Esophagus squamous epithelium (tissue), 5 donors: Measurements from ENCODE around the gene H6PD. TPM values are rescaled to one million over a fixed set of nuclear protein-coding genes. Genes with fewer than 3 reads are reported as not detected.

Experiments used
- DNase-seq: peaks from one replicate; lab custom pipeline; 2025; lab: John Stamatoyannopoulos, UW
- H3K27ac ChIP-seq, 4 donors: fragments of 200-600 bp; sonication (generic); one replicate each; pipeline ENCODE4 v1.5.1; 2016 to 2019; ENCODE audit warnings: mild to moderate bottlenecking in 1 of 4
- H3K27me3 ChIP-seq, 4 donors: fragments of 200-600 bp; sonication (generic); 1 replicate in 3 of 4; 2 replicates in 1 of 4; pipeline versions ENCODE4 v1.5.1 to v1.6.0; 2017 to 2021; ENCODE audit warnings: antibody characterized with exemption in 1 of 4
- H3K36me3 ChIP-seq, 3 donors: fragments of 200-600 bp; sonication (generic); one replicate each; pipeline ENCODE4 v1.5.1; 2016 to 2019
- H3K4me1 ChIP-seq, 3 donors: fragments of 200-600 bp; sonication (generic); one replicate each; pipeline ENCODE4 v1.5.1; 2017 to 2019
- H3K4me3 ChIP-seq, 4 donors: fragments of 200-600 bp; sonication (generic); 1 replicate in 3 of 4; 2 replicates in 1 of 4; pipeline ENCODE4 v1.5.1; 2016 to 2019; ENCODE audit warnings: mild to moderate bottlenecking in 2 of 4, moderate library complexity in 1 of 4
- H3K9me3 ChIP-seq, 3 donors: fragments of 200-600 bp; sonication (generic); one replicate each; pipeline ENCODE4 v1.5.1; 2016 to 2019
- CTCF ChIP-seq, 6 experiments: fragments of 450-650 bp in 4 of 6; fragments of 200-600 bp in 2 of 6; sonication (generic) in 2 of 6; IDR thresholded peaks; one replicate each; pipeline ENCODE4 v1.5.1; 2016 to 2019; ENCODE audit warnings: antibody characterized with exemption in 6 of 6, mild to moderate bottlenecking in 4 of 6, moderate library complexity in 4 of 6
- POLR2A ChIP-seq, 4 donors: fragments of 450-650 bp; IDR thresholded peaks; one replicate each; pipeline ENCODE4 v1.6.1; 2017; ENCODE audit warnings: antibody characterized with exemption in 4 of 4, mild to moderate bottlenecking in 4 of 4, moderate library complexity in 3 of 4
- WGBS, 2 donors: methylation state at CpG; one replicate each; pipeline ENCODE4 v1.1.5; 2018; 5-methylcytosine and 5-hydroxymethylcytosine counted together
- intact Hi-C: fragments of 100-400 bp; cut with DNase I; formaldehyde crosslinking; loops from one replicate; pipeline ENCODE4 v1.15.0; 2022
- total RNA-seq, 4 donors: library from RNA; depleted of rRNA; stranded (reverse); fragments of >200 nt; gene quantifications; one replicate each; pipeline ENCODE4 v1.1.0, GENCODE V29; 2016
- donor health status: DM: yes; HTN: yes; CAD: no.

The H6PD gene
- 10 to 100 TPM; 10.6 to 35.5 (median 18.7) TPM for total RNA-seq

- H3K4me1 ChIP-seq: peaks cover 13 to 69% (median 47%) of the 10 kb centered on the region in 3 donors
- DNase-seq: no peak
- no peaks in the 10 kb centered on the region for H3K27me3 ChIP-seq
These were observed at the start of gene H6PD for GRCh38 chr1:9234223-9235095. Gene H6PD, plus strand, starts transcription at chr1:9234774. Its CDS starts 10,161 bp downstream, at chr1:9244935.

DNA sequence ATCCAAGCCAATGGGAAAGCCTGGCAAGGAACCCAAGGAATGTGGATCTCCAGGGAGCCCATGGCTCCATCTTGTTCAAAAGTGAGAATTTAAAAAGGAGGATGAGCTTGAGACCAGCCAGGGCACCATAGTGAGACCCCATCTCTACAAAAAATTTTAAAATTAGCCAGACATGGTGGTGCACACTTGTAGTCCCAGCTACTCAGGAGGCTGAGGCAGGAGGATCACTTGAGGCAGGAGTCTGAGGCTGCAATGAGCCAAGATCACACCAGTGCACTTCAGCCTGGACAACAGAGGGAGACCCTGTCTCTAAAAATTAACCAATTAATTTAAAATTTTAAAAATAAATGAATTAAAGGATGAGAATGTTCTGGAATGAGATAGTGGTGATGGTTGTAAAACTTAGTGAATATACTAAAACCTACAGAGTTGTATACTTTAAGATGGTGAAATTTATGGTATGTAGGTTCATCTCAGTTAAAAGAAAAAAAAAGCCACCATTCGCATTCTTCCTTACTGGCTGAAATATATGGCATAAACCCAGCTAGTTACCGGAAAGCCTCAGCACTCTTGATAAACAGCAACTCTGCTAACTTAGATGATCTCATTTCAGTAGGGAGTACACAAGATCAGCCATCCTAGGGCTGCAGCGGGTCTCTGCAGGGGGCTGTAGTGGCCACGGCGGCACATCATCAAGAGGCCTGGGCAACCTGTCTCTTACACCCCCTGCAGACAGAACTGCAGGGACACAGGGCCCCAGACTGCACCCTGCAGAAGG lies 48.3 kb upstream of the H6PD start:
- 54 to 71% methylated on average over 3 to 4 of the region's 5 CpGs for WGBS, 2 donors
- H3K27me3 ChIP-seq: peaks cover 0 to 21% (median 0%) of the 10 kb centered on the region in 4 donors
- intact Hi-C loops: no loop called here
- no peak for TF ChIP-seq CTCF (IDR thresholded peaks at IDR 0.05)
- TF ChIP-seq POLR2A (IDR thresholded peaks at IDR 0.05): no peak
- H3K27ac ChIP-seq: no peak overlapping the region
- no peaks in the 10 kb centered on the region for H3K9me3 ChIP-seq
- H3K4me1 ChIP-seq: peaks cover 9 to 28% (median 13%) of the 10 kb centered on the region in 3 donors
- H3K4me3 ChIP-seq: no peak overlapping the region
- no peak for DNase-seq
- H3K36me3 ChIP-seq: no peaks in the 10 kb centered on the region

More at GRCh38 chr1:9234223-9235095, at the start of gene H6PD:
- no peaks in the 10 kb centered on the region for H3K36me3 ChIP-seq
- intact Hi-C loops: no loop called here
- peak within 1 kb of the TSS; percentile 90 to 99 (median 96) for H3K27ac ChIP-seq
- H3K9me3 ChIP-seq: no peaks in the 10 kb centered on the region
- H3K4me3 ChIP-seq: peak within 1 kb of the TSS; percentile 60 to 85 (median 66)
- WGBS, 2 donors: 1% methylated on average over 12 of the region's 106 CpGs; no CpG with 5 or more reads in 1 of the 2 donors
- TF ChIP-seq POLR2A (IDR thresholded peaks at IDR 0.05): peak in 3 of 4 donors; percentile 49 to 88 (median 76)
- peak; percentile 45 to 91 (median 78) for TF ChIP-seq CTCF (IDR thresholded peaks at IDR 0.05)

DNA sequence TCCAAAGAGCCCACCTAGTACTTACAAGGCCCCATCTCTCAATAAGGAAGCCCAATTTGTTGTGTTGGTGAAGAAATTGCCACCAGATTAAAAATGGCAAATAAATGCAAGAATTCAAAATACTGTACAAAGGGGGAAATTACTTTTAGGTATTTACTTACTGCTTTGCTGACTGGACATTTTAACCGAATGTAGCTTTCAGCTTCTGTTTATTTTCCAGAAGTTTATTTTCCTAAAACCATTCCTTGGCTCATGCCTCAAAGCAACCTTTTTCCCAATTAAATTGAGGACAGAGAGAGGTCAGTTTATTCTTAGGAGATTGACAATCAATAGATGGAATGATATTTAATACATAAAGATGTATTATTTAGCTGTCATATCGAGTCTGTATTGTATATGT lies 47.6 kb upstream of the H6PD start:
- Histone ChIP-seq H3K4me1 (peaks cover 6 to 21% (median 9%) of the 10 kb centered on the region in 3 donors), H3K36me3 (no peaks in the 10 kb centered on the region), H3K27ac (no peak overlapping the region), H3K27me3 (peaks cover 0 to 18% (median 0%) of the 10 kb centered on the region in 4 donors), H3K4me3 (no peak overlapping the region), H3K9me3 (no peaks in the 10 kb centered on the region)
- intact Hi-C loops: no loop called here
- no peak for DNase-seq
- WGBS, 2 donors: 53 to 69% methylated on average over 2 of the region's 2 CpGs
- TF ChIP-seq CTCF (IDR thresholded peaks at IDR 0.05): no peak
- TF ChIP-seq POLR2A (IDR thresholded peaks at IDR 0.05): no peak

GRCh38 chr1:9190234-9190633 lies 44.3 kb upstream of the H6PD start:
- Histone ChIP-seq H3K4me1 (no peaks in the 10 kb centered on the region), H3K9me3 (no peaks in the 10 kb centered on the region), H3K4me3 (no peak overlapping the region), H3K27ac (no peak overlapping the region), H3K27me3 (no peaks in the 10 kb centered on the region), H3K36me3 (no peaks in the 10 kb centered on the region)
- no peak for TF ChIP-seq POLR2A (IDR thresholded peaks at IDR 0.05)
- TF ChIP-seq CTCF (IDR thresholded peaks at IDR 0.05): no peak
- intact Hi-C loops: loop anchor here (5.0 kb wide), 1 partner anchor 48 kb away; no protein-coding TSS in a partner anchor
- 89 to 93% methylated on average over 5 of the region's 5 CpGs for WGBS, 2 donors
- no peak for DNase-seq
